ENCODE measurements around the gene MAGEB1.

MAGEB1 gene, protein sequence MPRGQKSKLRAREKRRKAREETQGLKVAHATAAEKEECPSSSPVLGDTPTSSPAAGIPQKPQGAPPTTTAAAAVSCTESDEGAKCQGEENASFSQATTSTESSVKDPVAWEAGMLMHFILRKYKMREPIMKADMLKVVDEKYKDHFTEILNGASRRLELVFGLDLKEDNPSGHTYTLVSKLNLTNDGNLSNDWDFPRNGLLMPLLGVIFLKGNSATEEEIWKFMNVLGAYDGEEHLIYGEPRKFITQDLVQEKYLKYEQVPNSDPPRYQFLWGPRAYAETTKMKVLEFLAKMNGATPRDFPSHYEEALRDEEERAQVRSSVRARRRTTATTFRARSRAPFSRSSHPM

DNA sequence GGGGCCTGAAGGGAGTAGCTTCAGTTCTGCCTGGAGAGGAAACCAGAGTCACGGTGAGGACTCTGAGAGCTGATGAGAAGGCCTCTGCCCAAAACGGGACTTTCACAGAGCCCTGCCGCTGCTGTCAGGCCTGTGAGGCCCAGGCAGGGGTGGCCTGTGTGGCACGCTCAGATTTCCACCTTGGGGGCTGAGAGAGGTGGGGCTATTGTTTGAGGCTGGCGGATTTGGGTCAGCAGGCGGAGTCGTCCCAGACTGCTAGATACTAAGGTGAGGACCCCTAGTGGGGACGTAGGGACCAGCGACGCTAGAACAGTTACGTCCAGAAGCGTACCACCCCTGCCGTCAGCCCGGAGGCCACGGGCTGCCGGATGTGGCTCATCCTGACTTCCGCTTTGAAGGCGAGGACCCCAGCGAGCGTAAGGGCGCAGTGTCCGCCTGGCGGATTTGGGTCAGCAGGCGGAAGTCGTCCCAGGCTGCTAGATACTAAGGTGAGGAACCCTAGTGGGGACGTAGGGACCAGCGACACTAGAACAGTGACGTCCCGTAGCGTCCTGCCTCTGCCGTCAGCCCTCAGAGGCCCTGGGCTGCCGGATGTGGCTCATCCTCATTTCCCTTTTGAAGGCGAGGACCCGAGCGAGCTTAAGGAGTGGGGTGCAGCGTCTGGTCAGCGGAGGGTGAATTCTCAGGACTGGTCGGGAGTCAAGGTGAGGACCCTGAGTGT lies at the start of gene MAGEB1:
MAGEB1 (plus strand) TSS at position 378 of the 721 bp plus-strand sequence. CDS start 3,348 bp downstream, outside the sequence.
- DNase-seq = no peak

DNA sequence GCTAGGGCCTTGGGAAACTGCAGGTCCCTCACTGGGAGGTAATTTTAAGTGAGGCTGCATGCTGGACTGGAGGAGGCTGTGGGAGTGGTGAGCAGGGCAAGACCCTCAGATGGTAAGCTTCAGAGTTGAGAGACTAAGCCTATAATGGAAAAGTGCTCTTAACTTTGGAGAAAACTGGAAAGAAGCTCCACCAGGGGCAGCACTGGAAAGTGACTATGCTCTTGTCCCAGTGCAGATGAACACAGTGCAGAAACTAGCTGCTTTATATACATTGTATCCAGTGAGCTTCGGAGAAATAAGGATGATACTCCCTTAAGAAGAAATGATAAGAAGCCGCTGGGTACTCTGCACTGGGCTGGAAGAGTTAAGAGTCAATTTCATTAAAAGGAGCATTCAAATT lies 34.8 kb upstream of the MAGEB1 start:
- no peak for DNase-seq

- DNase-seq = no peak
Observed at GRCh38 chrX:30215357-30215843, 31.5 kb upstream of the MAGEB1 start, which contains the start of gene MAGEB2. Gene MAGEB2 (plus strand): TSS chrX:30215563. CDS start chrX:30218581, 3,018 bp downstream.

DNA sequence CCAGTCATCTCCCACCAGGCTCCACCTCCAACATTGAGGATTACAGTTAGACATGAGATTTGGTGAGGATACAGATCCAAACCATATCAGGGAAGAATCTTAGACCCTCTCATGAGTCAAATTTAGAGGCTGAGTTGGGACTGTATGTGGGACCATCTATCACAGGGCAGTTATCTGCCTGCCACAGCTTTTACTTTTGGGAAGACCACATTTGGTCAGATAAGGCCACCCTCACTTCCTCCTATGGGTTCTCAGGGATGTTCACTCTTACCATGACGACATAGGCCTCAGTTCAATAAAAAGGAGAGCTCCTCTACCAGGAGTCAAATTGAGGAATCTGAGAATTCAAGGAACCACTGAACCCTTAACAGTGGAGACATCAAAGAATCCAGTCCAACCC lies 29.5 kb upstream of the MAGEB1 start:
- no peak for DNase-seq

GRCh38 chrX:30219372-30219771 lies 27.6 kb upstream of the MAGEB1 start:
- no peak for DNase-seq

- no peak for DNase-seq
Observed at GRCh38 chrX:30220661-30221060, 26.3 kb upstream of the MAGEB1 start.

DNA sequence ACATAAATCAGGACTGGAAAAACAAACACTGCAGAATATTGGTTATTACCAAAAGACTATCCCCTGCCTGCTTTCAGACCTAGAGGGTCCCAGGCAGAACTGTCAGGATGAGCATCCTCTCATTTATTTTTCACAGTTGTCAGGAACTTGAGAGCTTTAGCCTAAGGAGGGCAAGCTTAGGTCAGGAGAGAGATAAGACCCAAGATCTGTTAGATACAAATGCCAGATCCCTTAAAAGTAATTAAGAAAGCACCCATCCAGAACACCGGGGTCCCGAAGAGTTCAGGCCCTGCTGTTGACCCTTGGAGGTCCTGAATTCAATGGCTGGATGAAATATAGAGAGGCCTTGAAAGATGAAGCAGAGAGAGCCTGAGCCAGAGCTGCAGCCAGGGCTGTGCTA lies 22.4 kb upstream of the MAGEB1 start:
- DNase-seq = no peak

GRCh38 chrX:30228526-30228925 lies 18.4 kb upstream of the MAGEB1 start:
- DNase-seq = no peak

DNA sequence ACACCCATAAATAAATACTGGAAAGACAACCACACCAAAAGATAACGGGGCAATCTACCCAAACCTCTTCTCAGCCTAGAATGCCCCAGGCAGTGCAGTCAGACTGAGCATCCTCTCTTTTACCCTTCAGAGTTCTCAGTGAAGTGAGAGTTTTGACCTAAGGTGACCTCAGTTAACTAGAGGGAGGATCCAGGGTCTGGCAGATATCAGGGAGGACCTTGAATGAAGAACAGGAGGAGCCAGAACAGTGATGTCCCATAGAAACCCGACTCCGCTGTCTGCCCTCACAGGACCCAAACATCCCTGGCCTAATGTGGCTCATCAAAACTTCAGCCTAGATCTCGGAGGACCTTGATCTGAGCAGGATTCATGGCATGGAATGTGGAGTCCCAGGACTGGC lies 16.6 kb upstream of the MAGEB1 start, which contains the start of gene MAGEB3:
MAGEB3 (plus strand) TSS at position 263 of the 400 bp plus-strand sequence. CDS start 5,268 bp downstream, outside the sequence.
- no peak for DNase-seq

DNA sequence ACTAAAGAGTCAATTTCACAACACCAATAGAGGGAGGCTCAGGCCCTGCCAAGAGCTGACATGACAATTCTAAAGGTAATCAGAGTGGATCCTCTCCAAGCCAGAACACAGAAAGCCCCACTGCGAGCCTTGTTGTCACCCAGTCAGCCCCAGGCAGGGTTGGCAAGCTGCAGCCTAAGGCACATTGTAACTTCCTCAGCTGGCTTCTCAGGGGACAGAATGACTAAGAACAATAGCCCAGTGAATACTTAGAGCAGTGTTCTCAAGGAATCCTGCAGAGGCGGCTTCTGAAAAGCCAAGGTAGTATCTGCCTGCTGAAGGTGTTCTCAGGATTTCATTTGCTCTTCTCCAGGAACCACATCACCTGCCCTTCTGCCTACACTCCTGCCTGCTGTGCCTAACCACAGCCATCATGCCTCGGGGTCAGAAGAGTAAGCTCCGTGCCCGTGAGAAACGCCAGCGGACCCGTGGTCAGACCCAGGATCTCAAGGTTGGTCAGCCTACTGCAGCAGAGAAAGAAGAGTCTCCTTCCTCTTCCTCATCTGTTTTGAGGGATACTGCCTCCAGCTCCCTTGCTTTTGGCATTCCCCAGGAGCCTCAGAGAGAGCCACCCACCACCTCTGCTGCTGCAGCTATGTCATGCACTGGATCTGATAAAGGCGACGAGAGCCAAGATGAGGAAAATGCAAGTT lies 5.1 kb upstream of the MAGEB1 start, which contains the start of gene MAGEB4:
MAGEB4 (plus strand) TSS at position 277 of the 692 bp plus-strand sequence; CDS start at position 413, 136 bp downstream.
- no peak for DNase-seq

- no peak for DNase-seq
Observed at GRCh38 chrX:30248854-30249253, 1.9 kb downstream of the MAGEB1 start.

DNA sequence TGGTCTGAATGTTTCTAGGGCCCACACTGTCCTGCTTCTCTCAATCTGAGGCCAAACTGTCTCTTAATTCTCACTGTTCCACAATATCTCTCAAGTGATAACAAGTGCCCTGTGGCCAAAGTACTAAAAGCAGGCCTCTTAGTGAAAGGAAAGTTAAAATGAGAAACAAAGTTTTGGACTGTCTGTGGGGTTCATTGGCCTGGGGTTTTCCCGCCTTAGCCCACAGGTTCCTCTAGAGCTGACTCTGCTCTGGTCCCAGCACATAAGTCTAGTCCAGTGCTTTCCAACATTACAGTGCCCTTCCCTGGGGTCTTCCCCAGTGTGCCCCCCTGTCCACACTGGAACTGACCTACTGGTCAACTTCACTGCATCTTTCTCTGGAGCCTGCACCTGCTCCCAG lies 6.3 kb downstream of the MAGEB1 start:
- DNase-seq = no peak

DNA sequence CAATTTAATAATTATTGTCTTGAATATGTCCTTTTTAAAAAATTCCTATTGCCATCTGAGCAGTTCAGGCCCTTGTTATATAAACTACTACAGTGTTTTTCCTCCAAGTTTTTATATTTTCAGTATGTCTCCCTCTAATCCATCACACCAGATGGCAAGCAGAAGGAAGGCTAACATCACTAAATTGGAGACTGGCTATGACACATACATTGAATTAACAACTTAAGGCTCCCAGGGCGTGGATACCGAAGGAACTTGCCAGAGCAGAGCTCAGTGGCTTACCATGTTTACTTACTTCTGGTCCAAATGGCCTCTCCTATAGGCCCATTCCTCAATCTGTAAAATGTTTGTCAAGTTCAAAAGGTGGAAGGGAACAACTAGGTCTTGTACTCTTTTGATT lies 13.0 kb downstream of the MAGEB1 start:
- no peak for DNase-seq

DNA sequence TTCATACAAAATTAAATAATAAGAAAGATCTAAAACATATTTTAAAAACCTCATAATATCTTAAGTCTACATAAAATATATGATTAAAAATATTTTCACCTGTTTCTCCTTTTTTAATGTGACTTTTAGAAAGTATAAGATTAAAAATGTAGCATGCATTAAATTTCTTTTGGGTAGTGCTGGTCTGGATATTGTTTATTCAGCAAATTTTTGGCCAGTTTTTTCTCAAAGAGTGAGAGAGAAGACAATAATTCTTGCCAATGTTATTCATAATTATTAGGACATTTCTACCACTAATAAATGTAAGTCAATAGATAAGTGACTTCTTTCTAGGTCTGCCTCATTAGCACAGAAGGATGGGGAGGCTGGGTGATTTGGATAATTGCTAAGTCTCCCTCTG lies 14.1 kb downstream of the MAGEB1 start:
- DNase-seq = no peak

DNA sequence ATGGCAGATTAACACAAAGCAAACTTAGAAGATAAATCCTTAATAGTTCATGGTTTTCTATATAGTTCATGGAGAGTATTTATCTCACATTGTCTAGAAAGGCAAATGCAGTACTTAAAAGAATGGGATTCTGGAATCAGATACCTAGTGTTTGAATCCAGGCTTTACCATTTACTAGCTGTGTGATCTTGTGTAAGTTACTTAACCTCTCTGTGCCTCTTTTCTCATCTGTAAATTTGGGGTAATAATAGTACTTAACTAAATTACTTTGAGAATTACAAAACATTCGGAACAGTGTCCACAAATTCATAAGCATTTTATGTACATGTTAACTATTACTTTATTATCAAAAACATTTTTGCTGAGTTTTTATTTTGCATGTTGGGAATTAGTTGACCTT lies 15.8 kb downstream of the MAGEB1 start:
- no peak for DNase-seq

- no peak for DNase-seq
Observed at GRCh38 chrX:30270639-30271038, 23.7 kb downstream of the MAGEB1 start.

- no peak for DNase-seq
Observed at GRCh38 chrX:30275498-30275897, 28.6 kb downstream of the MAGEB1 start.

- no peak for DNase-seq
Observed at GRCh38 chrX:30278365-30278764, 31.4 kb downstream of the MAGEB1 start.

DNA sequence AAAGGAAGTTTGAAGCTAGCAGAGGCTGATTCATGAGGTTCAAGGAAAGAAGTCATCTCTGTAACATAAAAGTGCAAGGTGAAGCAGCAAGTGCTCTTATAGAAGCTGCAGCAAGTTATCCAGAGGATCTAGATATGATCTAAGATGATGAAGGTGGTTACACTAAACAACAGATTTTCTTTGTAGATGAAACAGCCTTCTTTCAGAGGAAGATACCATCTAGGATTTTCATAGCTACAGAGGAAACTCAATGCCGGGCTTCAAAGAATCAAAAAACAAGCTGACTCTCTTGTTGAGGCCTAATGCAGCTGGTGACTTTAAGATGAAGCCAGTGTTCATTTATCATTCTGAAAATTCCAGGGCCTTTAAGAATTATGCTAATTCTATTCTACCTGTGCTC lies 33.5 kb downstream of the MAGEB1 start:
- DNase-seq = no peak

DNA sequence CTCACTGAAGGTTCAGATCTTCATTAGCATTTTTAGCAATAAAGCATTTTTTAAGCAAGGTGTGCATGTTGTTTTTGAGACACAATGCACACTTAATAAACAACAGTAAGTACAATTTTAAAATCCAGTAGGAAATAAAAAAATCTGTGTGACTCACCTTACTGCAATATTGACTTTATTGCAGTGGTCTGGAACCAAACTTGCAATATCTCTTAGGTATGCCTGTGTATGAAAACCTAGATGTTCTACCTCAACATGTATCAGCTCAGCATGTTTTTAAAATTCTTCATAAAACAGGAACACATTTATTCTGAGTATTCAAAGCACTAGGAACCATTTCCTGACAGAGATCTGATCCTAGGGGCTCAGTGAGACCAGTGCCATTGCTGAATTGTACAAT lies 35.6 kb downstream of the MAGEB1 start:
- DNase-seq = no peak

DNA sequence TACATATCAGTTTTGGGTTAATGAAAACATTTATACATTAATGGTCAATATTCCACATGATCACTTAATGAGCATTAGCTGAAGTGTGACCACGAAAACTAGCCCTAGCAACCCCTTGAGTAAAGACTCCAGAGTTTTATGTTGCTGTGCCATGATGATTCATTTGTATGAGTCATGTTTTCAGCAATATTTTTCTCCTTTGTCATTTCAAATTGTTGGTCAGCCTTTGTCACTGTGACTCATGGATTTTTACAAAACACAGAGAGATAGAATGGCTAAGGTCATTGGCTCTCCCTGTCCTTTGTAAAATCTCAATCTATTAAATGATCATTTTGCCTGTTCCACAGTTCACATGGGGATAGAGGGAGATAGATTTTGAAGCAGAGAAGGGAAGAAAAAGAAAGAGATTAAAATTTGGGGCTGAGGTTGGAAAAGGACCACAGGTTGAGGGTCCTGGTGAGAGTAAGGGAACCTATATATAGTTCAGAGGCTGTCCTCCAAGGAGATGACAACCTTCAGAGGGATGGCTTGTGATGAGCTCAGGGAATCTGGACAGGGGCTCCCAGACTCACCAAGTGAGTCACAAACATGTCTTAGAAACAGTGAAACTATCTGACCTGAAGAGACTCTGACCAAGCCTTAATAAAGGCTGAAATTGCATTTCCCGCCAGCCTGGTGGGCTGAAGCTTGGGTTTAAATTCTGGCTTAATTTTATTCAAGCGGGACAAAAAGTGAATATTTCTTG lies 36.7 kb downstream of the MAGEB1 start:
- no peak for DNase-seq
